T47D (cell line): ENCODE measurements around the gene CLK4.
"Not testable (repeated sequence)": the region's sequence is repeated elsewhere in the genome, so short reads cannot be mapped to it uniquely, and the experiment has no call there.

Experiments used
- DNase-seq, 2 experiments: peaks; one replicate each; pipeline versions ENCODE4 v3.0.0 to v3.0.0-alpha.2; 2011 to 2012; ENCODE audit warnings: low read depth in 1 of 2, low spot score in 1 of 2
- JUND ChIP-seq: IDR thresholded peaks from 2 replicates; pipeline ENCODE4 v1.6.1; 2012; ENCODE audit warnings: low read depth
- in situ Hi-C: cut with HindIII; loops from 2 replicates; pipeline ENCODE4 v1.10.0; 2016; ENCODE audit warnings: low sequenced_read_pairs, low pct_unique_long_range_greater_than_20kb

Gene CLK4

DNA sequence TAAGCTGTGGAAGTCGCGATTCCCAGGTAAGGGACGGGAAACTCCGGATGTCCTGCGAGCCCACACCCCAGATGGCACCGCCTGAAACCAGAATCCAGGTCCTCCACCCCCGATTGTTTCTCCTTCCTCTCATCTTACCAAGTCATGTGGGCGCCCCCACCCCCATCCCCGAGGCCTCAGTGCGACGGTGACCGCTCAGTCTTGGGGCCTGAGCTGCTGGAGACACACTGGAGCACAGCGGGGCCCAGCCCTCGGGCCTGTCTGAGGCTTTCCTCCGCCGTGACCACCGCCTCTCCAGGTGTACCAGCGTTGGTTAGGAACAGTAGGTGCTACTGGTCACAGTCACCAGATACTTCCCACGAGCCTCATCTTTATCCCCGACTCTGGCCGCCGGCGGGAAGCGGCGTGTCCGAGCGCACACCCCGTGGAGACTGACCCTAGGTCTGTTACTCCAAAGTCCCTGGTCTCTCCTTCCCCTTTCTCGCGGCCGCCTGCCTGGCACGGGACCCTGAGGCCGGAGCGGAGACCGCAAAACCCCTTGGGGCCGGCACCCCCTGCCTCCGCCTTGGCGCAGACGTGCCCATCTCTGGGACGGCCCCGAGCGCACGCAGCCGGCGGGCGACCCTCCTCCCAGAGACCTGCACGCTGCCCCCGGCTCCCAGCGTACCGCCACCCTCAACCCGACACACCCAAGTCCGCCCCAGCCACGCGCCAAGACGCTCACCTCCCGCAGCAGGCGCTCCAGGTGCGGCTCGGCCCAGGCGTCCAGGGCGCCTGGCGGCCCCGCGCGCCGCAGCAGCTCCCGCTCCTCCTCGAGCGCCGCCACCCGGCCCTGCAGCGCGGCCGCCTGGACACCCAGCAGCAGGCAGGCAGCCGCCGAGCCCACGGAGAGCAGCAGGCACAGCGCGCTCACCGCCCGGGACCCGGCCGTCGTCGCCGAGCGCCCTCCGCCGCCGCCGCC lies 37.4 kb downstream of the CLK4 start:
- TF ChIP-seq JUND, result no peak
- in situ Hi-C loops, result no loop called here
- DNase-seq, result peak in 1 of 2 experiments; percentile 44

- no peak for TF ChIP-seq JUND
- in situ Hi-C loops, result no loop called here
- DNase-seq, result no peak
These were observed 38.1 kb downstream of the CLK4 start for GRCh38 chr5:178588769-178589168.

DNA sequence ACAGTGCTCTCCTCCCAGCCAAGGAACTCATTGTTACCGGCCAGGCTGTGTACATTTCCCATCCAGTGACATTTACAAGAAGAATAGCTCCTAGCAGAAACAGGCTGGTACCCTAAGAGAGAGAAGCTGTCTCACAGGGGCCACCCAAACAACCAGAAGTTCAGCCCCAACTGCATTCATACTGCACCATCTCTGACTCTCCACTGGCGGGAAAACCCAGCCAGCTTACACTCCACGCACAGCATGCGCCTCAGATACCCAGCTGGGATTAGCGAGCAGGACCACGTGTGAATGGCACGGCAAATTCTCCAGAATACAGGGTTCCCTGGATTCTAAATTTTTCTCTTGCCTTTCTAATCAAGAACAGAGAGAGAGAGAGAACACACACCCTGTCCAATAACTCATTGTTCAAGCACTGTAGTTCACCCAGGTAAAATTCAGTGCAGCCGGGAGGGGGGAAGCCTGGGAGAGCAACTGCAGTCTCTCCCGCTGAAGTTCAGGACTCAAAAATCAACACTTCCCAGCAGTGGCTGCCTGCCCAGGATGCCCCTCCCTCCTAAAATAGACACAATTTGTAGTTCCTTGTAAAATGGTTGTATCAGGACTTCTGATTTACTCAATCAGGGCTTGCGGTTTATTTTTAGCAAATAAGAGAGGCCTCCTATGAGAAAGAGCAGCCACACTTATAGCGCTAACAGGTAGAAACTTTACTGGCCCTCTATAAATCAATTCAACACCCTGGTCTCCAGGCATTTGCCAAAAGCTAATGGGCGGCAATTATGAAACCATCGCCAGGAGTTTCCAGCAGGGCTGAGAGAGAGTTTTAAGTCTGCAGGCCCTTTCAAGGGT lies 38.9 kb downstream of the CLK4 start:
- DNase-seq, result no peak
- in situ Hi-C loops, result no loop called here
- TF ChIP-seq JUND, result no peak

GRCh38 chr5:178586396-178586795 lies 40.5 kb downstream of the CLK4 start:
- in situ Hi-C loops, result no loop called here
- TF ChIP-seq JUND, result no peak
- no peak for DNase-seq

- in situ Hi-C loops, result not testable (repeated sequence)
These were observed 41.4 kb downstream of the CLK4 start for GRCh38 chr5:178585421-178585820.

DNA sequence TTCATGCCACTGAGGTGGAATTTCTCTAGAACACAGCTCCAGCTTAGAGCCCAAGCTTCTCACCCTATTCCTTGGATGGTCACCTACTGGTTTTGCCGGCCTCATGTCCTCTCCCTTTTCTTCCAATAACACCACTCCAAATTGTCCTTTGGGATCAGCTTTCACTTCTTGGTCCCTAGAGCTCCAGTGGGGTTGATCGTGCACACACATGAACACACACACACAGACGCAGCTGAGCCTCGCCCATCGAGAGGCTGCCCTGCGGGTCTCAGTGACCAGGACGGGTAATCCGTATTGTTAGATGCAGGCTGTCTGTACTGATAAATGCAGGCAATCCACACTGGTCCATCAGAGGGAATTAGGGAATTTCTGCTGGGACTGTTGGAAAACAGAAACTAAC lies 43.6 kb downstream of the CLK4 start:
- TF ChIP-seq JUND, result no peak
- DNase-seq, result no peak
- in situ Hi-C loops, result no loop called here

More at GRCh38 chr5:178585421-178585820, 41.4 kb downstream of the CLK4 start:
- peak in 1 of 2 experiments; percentile 12 for DNase-seq

GRCh38 chr5:178582291-178582690 lies 44.6 kb downstream of the CLK4 start:
- in situ Hi-C loops, result no loop called here
- TF ChIP-seq JUND, result no peak
- DNase-seq, result no peak

DNA sequence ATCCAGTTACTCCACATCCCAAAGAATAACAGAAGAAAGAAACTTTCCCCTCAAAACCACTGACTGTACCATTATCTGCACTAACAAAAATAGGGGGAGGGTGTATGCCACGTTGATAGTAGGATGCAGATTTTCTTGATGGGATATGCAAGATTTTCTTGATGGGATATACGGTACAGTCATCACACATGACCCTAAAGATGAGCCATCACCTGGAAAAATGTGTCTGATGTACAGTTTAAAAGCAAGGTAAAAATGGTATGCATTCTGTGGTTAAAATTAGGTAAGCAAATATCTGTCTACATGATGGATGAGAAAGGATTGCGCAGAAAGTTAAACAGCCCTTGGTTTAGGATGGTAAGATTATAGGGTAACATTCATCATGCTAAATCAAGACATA lies 45.2 kb downstream of the CLK4 start:
- in situ Hi-C loops, result no loop called here
- TF ChIP-seq JUND, result no peak
- DNase-seq, result no peak

GRCh38 chr5:178580271-178580955 lies 46.4 kb downstream of the CLK4 start:
- TF ChIP-seq JUND, result no peak
- DNase-seq, result no peak
- in situ Hi-C loops, result no loop called here

- no peak for DNase-seq
- in situ Hi-C loops, result no loop called here
- no peak for TF ChIP-seq JUND
These were observed 48.9 kb downstream of the CLK4 start for GRCh38 chr5:178577944-178578343.

DNA sequence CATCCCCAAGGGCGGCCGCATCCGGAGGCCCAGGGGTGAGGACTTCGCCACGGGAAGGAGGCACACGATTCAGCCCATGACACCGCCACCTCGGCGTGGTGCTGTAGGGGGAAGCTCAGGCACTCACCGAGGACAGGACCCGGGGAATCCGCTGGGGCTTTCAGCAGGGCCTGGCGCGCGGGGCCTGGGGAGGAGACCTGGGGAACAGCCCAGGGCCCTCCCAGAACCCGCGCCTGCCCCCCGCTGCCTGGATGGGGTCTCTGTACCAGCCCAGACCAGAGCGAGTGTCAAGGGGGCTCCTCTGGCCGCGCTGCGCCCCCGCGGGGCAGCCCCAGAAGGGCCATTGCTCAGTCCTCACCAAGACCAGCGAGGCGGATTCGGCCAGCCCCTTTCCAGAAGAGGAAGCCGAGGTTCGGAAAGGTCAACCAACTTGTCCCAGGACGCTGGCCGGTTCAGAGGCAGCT lies 49.4 kb downstream of the CLK4 start:
- no peak for DNase-seq
- no peak for TF ChIP-seq JUND
- in situ Hi-C loops, result no loop called here

- in situ Hi-C loops, result no loop called here
- TF ChIP-seq JUND, result no peak
- DNase-seq, result no peak
These were observed 50.1 kb downstream of the CLK4 start for GRCh38 chr5:178576591-178577351.
